Left renal pelvis (tissue), 4 donors: Measurements from ENCODE around the gene RAX2. TPM values are rescaled to one million over a fixed set of nuclear protein-coding genes. Genes with fewer than 3 reads are reported as not detected.

Experiments
- DNase-seq, 4 donors: peaks; one replicate each; pipeline ENCODE4 v3.0.0-alpha.2; 2013; ENCODE audit warnings: low read depth in 4 of 4, low spot score in 3 of 4
- polyA plus RNA-seq, 4 donors: library from polyadenylated mRNA; unstranded; fragments of 120-200 nt; gene quantifications; one replicate each; pipeline ENCODE4 v1.2.1, GENCODE V29; 2013; ENCODE audit not compliant: insufficient read length in 4 of 4

The RAX2 gene
- polyA plus RNA-seq, 4 donors: 0.20 TPM; not detected in 3

- DNase-seq: no peak
These were observed 38.3 kb downstream of the RAX2 start for GRCh38 chr19:3733549-3734309.

GRCh38 chr19:3732108-3732507 is 39.9 kb downstream of the RAX2 start:
- no peak for DNase-seq

GRCh38 chr19:3730457-3730958 is 41.5 kb downstream of the RAX2 start:
- DNase-seq: no peak

DNA sequence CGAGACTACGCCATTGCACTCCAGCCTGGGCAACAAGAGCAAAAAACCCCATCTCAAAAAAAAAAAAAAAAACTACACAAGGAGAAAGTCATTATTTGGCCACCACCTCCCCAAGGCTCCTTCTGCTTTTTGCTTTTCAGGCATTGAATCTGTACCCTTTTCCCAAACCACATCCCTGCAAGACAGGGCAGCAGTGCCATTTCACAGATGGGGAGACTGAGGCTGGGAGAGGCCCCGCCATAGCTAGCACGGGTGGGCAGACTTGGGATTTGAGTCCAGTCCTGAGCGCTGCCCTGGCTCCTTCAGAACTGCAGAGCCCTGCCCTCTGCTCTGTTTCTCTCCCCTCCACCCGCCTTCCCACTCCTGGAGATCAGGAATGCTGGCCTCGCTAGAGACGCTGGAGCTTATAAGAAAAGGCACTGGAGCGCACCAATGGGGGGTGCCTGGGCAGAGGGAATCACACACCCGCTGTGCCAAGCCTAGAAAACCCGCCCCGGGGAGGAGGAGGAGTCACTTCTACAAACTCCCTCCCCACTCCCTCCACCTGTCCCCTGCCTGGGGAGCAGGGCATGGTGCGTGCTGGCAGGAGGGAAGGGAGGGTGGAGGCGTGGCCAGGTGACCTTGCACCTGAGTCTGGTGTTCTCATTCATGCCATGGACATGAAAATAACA is 46.3 kb downstream of the RAX2 start:
- peak in 1 of 4 donors; percentile 64 for DNase-seq

DNA sequence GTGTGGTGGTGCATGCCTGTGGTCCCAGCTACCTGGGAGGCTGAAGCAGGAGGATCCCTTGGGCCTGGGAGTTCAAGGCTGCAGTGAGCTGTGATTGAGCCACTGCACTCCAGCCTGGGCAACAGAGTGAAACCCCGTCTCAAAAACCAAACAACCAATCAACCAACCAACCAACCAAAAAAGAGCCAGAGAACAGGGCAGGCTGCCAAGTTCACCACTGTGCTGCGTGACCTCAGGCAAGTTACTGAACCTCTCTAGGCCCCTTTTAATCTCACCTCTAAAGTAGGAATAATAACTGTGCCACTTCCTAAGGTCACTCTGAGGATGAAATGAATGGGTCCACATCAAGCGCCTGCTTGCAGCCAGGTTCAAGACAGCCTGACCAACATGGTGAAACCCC is 46.9 kb downstream of the RAX2 start:
- DNase-seq: no peak

DNA sequence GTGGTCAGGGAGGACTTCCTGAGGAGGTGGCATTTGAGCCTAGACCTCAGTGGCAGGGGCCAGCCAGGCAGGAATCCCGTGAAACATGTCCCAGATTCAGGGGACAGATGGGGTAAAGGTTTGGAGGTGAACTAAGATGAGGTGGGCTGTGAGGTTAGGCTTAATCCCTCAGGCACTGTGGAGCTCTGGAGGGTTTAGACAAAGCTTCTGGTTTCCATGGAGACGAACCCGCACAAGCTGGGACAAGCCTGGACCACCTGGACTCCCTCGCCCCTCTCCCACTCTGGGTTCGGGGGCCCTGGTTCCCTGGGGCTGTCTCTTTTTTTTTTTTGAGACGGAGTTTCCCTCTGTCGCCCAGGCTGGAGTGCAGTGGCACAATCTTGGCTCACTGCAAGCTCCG is 48.1 kb downstream of the RAX2 start:
- no peak for DNase-seq

DNA sequence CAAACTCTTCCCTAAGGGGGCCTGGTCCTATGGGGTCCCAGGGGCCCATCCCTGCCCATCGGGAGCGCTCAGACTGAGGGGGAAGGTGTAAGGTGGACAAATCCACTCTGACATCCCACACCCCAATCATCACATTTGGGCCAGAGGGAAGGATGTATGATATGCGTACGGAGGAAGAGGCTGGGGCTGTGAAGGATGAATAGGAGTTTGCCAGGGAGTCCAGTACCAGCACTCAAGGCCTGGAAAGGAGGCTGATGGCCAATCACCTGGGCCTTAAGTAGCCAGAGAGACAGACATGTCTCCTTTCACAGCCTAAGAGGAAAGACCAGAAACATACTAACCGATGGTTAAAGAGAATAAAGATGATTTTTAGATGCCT is 48.9 kb downstream of the RAX2 start:
- DNase-seq: no peak

GRCh38 chr19:3722443-3723109 is 49.5 kb downstream of the RAX2 start:
- DNase-seq: no peak

DNA sequence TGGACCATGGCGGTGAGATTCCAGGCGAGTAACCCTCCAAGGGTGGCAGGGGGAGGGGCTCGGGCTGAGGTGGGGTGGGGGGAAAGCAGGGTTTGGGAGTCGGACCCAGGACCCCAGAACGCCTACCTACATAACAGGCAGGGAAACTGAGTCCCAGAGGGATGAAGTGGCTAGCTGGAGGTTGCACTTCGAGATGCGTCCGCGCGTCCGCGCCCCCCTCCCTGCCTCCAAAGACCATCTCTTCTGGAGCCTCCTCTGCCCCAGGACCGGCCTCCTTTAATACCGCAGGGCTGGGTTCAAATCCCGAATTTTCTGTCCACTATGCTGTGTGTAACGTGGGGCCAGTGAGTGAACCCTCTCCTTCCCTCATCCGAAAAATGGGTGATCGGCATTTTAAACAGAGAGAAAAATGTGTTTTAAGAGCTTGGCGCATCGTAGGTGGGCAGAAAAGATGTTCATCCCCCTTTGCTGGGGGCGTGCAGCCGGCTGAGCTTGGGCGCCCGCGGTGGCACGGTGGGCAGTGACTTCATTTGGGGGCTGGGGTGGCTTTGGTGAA is 50.1 kb downstream of the RAX2 start:
- no peak for DNase-seq

GRCh38 chr19:3721131-3721886 is 50.7 kb downstream of the RAX2 start:
- DNase-seq: peak; percentile 62 to 77 (median 71)

- DNase-seq: no peak
These were observed 51.6 kb downstream of the RAX2 start for GRCh38 chr19:3720349-3720917.

DNA sequence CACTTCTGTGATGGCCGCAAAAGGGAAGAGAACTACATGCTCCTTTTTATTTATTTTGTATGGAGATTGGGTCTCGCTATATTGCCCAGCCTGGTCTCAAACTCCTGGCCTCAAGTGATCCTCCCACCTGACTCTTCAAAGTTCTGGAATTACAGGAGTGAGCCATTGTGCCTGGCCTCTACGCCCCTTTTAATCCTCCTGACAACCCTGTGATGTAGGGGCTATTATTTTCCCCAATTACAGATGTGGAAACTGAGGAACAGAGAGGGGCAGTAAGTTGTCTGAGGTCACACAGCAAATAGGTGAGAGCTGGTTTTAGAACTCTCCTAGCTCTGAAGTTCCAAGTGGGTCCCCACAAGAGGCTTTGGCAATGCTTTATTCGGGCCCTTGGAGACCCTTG is 52.2 kb downstream of the RAX2 start:
- no peak for DNase-seq

Other genes starting within 250 kb of the RAX2 start
- 1 to 10 TPM; 2.7 to 7.7 (median 3.5) TPM for gene TEKTIP1, start 233.1 kb downstream of the RAX2 start, polyA plus RNA-seq
- gene MFSD12, start 214.6 kb downstream of the RAX2 start, polyA plus RNA-seq: 10 to 100 TPM; 31.5 to 68.4 (median 49.5) TPM
- 10 to 100 TPM; 57.9 to 96.7 (median 69.9) TPM for gene HMG20B, start 199.3 kb downstream of the RAX2 start, polyA plus RNA-seq
- 1 to 10 TPM; 1.1 to 3.5 (median 3.0) TPM for gene GIPC3, start 186.8 kb downstream of the RAX2 start, polyA plus RNA-seq
- 1 to 10 TPM; 1.4 to 3.9 (median 3.2) TPM for gene TBXA2R, start 165.4 kb downstream of the RAX2 start, polyA plus RNA-seq
- 10 to 100 TPM; 17.8 to 30.4 (median 22.2) TPM for gene CACTIN, start 145.4 kb downstream of the RAX2 start, polyA plus RNA-seq
- 10 to 100 TPM; 20.3 to 33.2 (median 23.5) TPM for gene PIP5K1C, start 71.8 kb downstream of the RAX2 start, polyA plus RNA-seq
- 10 to 100 TPM in 2 of 4 donors, 1 to 10 TPM in 1, under 1 TPM in 1; 0.89 to 17.2 (median 8.7) TPM for gene TJP3, start 63.8 kb downstream of the RAX2 start, polyA plus RNA-seq
- 10 to 100 TPM in 3 of 4 donors, 1 to 10 TPM in 1; 9.9 to 26.9 (median 14.6) TPM for gene APBA3, start 10.5 kb downstream of the RAX2 start, polyA plus RNA-seq
- 10 to 100 TPM; 25.2 to 41.8 (median 31.3) TPM for gene MRPL54, start 9.5 kb downstream of the RAX2 start, polyA plus RNA-seq
- gene MATK, start 14.2 kb upstream of the RAX2 start, polyA plus RNA-seq: 1 to 10 TPM in 3 of 4 donors, under 1 TPM in 1; 0.57 to 1.6 (median 1.4) TPM
- gene ZFR2, start 96.8 kb upstream of the RAX2 start, polyA plus RNA-seq: 1 to 10 TPM; 1.3 to 2.9 (median 2.0) TPM
- gene ATCAY, start 108.5 kb upstream of the RAX2 start, polyA plus RNA-seq: under 1 TPM; 0.30 to 0.76 (median 0.47) TPM
- under 1 TPM in 1 of 4 donors, not detected in 3; 0.37 TPM for gene NMRK2, start 160.8 kb upstream of the RAX2 start, polyA plus RNA-seq
- 10 to 100 TPM; 36.6 to 48.0 (median 40.4) TPM for gene DAPK3, start 198.9 kb upstream of the RAX2 start, polyA plus RNA-seq
- 1,000 to 10,000 TPM; 1,527 to 1,864 (median 1,619) TPM for gene EEF2, start 213.2 kb upstream of the RAX2 start, polyA plus RNA-seq
- gene PIAS4, start 235.5 kb upstream of the RAX2 start, polyA plus RNA-seq: 10 to 100 TPM; 25.4 to 37.8 (median 34.0) TPM